GM18505 (cell line): ENCODE measurements around the gene RNF212.

Experiments used
- ATAC-seq: cut with Tn5 transposase; IDR thresholded peaks from one replicate; pipeline ENCODE4 v1.9.1; 2021; ENCODE audit not compliant: unreplicated experiment
- POLR2A ChIP-seq: IDR thresholded peaks from 4 replicates; pipeline ENCODE4 v1.6.1; 2011; ENCODE audit warnings: borderline replicate concordance; ENCODE audit not compliant: insufficient read depth, insufficient read length; ENCODE audit errors: extremely low read depth

The RNF212 gene

DNA sequence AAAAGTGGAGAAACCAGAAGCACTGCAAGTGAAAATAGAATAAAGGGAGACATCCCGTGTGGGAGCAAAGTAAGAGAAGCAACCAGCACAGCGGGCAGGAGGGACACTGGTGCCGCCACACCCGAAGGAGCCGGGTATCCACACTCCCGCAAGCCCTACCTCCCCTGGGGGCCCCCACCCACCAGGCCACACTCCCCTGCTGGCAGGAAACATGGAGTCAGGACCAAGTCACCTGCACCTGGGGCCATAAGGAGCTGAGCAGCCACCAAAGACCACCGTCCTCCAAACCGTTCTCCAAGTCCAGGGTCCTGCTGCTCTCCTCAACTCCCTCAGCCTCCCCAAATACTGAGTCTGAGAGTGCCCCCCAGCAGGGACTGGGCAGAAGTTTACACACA, 71.4 kb downstream of the RNF212 start:
- no peak for ATAC-seq

DNA sequence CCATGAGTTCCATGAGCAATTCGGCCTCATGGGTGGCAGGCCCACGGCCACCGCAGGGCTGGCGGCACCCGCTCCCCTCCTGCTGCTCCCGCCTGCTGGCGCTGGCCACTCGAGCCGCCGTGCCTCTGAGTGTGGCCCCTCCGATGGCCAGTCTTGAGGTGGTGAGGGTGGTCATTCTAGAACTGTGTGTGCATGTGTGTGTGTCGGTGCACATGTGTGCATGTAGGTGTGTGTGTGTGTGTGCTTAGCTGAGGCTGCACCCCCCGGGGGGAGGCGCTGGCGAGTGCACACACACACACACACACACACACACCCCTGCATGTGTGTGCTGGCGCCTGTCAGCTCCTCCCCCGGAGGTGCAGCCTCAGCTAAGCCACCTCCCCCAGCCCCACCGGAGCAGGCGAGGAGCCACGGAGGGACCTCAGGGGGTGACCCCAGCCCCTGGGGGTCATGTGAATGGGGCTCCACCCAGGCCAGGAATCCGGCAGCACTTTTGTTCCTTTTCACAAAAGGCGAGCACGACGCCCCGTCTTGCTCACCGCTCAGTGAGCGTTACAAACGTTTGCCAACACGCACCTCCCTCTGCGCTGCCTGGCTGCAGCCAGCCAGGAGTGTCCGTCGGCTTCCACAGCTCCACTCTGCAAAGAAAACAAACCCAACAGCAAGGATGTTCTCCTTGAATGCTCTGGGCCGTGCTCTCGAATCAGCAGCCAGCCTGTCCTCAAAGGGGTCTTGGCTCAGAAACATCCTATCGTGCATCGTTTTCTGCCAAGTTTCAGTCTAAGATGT, 72.0 kb downstream of the RNF212 start:
- ATAC-seq: no peak
- no peak for TF ChIP-seq POLR2A

More for the DNA sequence above, 71.4 kb downstream of the RNF212 start:
- no peak for TF ChIP-seq POLR2A

DNA sequence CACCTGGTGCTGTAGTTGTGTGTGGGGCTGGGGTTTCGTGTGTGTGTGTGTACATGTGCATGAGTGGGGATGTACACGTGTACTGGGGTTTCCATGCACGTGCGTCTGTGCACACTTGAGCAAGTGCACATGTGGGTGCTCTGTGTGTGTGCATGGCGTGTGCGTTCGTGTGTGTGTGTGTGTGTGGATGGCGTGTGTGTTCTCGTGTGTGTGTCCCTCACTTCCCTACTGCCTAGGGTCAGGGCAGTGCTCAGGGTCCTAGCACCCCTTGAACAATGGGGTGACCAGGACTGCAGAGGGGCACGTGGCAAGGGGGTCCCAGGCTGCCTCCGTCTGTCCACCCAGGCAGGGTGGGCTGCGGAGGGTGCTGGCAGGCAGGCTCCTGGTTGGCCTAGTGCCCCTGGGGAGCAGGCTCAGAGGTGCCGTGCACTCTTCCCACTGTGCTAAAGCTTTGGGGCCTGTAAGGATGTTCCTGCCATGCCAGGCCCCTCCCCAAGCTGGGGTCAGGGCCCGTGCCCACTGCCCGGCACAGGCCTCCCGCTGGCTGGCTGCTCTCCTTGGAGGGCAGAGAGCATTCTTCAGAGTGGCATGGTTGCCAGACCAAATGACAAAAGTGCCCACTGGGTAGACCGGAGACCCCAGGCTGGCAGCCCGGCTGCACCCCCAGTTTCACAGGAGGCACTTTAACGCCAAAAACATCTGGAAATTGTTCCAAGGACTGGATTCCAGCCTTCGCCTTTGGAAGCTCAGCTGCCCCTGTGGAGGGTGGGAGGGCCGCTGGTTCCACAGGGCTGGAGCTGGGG, 72.8 kb downstream of the RNF212 start:
- ATAC-seq: no peak
- TF ChIP-seq POLR2A: no peak

DNA sequence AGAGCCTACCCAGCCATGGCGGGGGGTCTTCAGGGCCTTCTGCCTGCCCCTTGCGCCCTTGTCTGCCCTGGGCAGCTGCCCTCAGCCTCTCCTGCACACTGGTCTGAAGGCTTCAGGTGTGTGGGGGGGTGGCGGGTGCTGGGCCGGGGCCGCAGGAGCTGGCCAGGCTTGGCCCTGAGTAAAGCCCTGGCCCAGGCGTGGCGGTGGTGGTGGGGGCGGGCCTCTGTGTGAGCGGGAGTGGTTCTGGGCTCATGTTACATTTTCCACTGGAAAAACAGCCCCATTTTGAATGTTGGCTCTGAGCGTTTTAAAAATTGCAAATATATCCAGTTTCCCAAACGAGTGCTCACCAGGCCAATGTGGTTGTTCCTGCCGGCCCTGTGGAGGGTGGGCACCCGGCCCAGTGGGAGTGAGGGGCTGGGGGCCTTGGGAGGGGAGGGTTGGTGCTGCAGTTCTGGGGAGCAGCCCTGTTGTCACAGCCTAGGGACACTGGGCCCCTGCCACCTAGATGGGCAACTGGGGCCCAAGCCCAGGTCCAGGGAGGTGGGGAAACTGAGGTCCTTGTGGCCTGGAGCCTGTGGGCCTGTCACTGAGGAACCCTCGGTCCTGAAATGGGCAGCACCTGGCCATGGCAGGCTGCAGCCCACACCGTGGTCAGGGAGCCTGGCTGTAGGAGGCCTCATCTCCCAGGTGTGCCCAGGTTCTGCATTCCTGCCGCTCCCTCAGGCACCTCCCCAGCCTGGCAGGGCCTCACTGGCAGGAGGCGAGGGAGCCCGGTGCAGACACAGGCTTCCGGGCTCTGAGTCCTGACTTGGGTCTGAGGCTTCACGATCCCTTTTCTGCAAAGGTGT, 73.6 kb downstream of the RNF212 start:
- TF ChIP-seq POLR2A: no peak
- ATAC-seq: no peak

DNA sequence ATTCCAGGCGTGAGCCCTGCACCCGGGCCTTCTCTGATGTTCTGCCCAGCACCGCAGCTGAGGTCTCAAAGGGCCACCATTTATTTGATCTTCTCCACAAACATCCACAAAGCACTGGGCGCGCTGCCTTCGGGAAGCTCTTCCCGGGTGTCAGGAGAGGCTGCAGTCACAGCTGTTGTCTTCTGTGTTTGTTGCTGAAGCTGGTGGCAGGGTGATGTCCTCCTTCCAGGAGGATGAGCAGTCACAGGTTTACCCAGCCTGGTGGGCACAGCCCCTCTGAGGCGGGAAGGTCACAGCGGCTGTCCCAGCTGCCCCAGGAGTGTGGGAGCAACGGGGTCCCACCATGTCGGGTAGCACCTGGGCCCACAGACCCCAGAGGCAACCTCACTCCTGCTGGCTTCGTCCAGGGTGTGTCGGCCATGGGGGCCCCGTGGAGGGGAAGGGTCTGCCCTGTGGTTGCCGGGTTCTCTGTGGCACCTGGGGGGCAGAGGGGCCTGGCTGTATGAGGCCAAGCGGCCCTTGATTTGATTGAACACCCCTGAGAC, 74.3 kb downstream of the RNF212 start:
- TF ChIP-seq POLR2A: no peak
- no peak for ATAC-seq

DNA sequence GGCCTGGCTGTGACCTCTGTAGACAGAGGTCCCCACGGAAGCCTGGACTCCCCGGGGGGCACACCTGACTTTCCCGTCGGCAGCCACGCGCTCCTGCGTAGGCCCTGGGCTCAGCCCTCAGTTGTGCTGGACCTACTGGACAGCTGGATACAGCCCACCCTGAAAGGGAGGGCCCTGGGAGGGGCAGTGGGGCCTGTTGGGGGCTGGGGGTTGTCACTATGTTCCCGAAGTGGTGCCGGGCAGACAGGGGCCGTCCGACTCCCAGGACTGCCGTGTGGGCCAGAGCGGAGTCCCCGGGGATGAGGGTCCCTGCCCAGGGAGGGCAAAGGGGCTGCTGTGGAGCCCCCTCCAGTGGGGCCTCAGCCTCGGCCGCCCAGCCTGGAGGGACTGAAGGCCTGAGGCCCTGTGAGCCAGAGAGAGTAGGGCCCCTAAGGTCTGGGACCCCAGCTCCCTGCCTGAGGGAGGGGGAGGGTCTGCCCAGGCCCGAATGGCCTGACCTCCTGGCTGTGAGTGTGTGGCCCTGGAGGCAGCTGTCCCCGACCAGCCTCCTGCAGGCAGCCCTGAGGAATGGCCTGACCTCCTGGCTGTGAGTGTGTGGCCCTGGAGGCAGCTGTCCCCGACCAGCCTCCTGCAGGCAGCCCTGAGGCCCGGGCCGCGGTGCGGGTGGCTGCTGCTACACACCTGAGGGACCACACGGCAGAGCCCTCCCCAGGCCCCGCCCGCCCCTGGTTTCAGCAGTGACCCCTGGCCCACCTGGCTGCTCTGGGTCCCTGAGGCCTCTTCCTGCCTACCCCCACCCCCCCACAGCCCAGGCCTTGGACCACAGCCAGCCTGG, 76.2 kb downstream of the RNF212 start:
- no peak for ATAC-seq
- no peak for TF ChIP-seq POLR2A

DNA sequence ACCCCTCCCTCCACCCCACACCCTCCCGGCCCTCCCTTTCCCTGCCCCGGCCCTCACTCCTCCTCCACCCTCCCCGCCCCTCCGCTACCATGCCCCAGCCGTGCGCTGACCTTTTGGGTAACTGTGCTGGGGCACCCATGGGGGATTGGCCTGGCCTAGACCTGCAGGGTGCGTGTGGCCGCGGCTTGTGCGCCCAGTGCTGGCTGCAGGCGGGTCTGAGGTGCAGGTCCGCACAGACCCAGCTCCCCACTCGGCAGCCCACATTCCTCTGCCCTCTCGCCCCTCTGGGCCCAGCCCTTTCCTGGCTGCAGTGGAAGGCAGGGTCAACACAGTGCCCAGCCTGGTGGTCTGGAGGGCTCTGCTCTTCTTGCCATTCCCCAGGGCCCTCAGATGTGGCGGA, 77.3 kb downstream of the RNF212 start:
- no peak for TF ChIP-seq POLR2A
- ATAC-seq: no peak

DNA sequence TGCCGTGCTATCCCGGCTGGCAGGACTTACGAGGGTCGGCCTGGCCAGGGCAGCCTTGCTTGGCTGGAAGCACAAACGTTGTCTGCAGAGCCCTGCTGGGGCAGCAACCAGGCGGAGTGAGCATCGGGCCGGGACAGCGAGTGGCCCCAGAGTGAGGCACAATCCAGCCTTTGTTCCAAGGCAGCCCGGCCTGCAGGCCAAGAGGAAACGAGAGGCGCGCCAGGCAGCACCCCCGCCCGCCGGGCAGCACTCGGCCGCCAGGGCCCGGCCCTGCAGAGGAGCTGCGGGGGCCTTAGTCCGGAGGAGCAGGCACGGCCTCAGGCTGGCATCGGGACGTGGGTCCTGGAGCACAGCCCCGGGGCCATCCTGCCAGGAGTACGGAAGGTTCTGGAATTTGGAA, 77.9 kb downstream of the RNF212 start:
- no peak for ATAC-seq
- TF ChIP-seq POLR2A: no peak

DNA sequence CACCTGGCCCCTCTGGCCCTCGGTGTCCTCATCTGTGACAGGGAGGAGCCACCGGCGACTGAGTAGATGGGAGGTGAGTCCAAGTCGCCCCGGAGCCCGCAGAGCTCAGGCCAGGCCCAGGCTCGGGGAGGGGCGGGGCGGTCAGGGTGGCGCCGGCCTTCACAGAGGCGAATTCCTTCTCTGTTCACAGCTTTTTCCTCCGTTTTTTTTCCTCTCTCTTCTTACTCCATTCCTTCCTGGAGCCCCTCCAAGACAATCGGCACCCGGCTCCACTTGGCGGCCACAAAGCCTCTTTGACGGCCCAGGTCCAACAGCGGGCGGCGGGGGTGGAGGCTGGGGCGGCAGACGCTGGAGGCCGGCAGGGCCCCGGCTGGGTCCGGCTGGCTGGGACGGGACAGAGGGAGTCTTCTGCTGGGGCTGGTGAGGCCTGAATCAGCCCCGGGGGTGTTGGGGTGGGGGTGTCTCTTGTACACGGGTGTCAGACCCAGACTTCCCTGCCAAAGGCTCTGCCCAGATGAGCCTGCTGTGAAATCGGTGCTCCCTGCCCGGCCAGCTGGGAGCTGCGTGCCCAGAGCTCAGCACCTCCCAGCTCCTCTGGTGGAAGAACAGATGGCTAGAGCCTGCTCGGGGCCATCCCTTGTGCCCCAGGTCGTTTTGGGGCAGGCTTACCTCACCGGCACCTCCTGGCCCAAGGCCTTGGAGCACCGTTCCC, 79.4 kb downstream of the RNF212 start:
- ATAC-seq: no peak
- no peak for TF ChIP-seq POLR2A

DNA sequence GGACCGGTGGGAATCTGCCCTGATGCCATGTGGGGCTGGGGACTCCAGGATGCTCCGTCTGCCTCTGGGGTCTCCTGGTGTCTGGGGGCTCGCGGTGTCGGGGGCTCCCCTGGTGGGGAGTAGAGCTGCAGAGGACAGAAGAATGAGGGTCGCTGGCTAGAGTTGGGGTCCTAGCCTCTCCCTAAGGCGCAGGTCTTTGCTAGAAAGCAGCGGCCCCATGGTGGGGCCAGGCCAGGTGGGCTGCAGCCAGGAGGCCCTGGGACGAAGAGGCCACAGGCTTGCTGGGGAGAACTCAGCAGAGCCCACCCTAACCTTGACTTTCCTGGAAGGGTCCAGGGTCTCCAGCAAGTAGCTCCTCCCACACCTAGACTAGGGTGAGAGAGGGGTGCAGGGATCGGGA, 80.5 kb downstream of the RNF212 start:
- TF ChIP-seq POLR2A: no peak
- no peak for ATAC-seq

DNA sequence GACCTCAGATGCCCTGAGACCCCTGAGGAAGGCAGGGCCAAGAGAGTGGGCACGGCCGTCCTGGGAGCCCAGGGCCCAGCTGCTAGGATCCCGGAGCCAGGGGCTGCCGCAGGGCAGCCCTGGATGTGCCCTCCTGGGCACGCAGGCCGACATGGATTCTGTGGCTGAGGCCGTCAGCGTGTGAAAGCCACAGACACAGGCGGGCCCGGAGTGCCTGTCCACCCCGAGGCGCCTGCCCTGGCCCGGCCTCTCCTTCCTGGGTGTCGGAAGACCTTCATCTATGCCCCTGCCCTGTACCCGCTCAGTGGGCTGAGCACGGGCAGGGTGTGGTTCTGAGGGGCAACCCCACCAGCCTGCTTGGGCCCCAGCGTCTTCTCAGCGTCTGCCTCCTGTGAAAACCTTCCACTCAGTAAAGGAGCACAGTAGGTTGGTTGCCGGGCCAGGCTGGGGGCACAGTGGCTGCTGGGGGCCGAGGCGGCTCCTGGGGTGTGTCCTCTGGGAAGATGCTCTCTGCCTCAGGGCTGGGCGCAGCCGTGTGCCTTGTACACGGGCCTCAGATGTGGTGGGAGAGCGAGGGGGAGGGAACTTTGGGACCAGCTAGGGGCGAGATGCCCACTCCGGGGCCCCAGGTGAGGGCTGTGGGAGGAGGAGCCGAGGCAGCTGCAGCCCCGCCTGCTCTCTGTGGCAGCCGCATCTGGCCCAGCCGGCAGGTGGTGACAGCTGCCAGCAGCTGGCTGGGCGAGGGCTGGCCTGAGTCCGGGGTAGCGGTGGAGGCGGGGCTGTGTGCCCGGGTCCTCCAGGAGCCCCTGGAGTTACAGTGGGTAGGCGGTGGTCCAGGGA, 81.2 kb downstream of the RNF212 start:
- ATAC-seq: no peak
- no peak for TF ChIP-seq POLR2A
